HG03064 (cell line): ENCODE measurements around the gene MYBPH.

Source experiments
- ATAC-seq: cut with Tn5 transposase; IDR thresholded peaks from one replicate; pipeline ENCODE4 v1.9.1; 2021; ENCODE audit warnings: low read depth; ENCODE audit not compliant: unreplicated experiment

Gene MYBPH

DNA sequence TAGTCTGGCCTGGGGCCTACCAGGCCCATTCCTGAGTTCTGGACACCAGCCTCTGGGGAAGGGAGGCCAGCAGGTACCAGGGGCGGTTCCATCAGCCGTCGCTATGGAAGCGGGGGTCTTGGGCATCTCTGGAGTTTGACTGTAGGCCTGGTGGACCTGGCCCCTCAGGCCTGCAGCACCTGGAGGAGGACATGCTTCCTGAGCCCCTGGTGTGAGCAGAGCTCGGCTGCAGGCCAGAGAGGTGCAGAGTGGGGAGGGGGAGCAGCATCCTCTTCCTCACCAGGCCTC is 7.8 kb downstream of the MYBPH start:
- ATAC-seq: no peak

DNA sequence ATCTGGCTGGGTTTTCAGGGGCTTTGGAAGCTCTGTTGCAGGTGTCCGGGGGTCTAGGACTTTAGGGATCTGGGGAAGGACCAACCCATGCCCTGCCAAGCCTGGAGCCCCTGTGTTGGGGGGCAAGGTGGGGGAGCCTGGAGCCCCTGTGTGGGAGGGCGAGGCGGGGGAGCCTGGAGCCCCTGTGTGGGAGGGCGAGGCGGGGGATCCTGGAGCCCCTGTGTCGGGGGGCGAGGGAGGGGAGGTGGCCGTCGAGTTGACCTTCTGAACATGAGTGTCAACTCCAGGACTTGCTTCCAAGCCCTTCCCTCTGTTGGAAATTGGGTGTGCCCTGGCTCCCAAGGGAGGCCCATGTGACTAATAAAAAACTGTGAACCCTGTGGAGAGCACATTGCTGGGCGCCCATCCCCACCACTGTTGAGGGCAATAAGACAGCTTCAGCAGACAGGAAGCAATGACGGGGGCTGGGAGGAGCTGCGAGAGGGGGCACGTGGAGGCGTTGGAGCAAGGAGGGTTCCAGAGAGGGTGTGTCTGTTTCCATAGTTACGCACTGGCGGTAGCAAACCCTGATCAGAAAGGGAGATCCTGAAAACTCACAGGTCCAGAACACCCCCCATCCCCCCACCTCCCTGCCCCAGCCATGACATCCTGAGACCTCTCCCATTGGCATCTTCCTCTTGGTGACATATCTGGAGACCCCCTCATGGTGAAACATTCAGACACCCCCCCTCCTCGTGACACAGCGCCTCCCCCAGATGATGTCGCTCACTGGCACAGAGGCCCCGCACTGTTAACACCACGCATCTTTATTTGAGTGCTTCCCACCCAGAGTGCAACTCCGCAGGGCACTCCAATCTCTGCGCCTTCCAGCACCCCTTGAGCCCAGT is 8.4 kb downstream of the MYBPH start:
- ATAC-seq: no peak

DNA sequence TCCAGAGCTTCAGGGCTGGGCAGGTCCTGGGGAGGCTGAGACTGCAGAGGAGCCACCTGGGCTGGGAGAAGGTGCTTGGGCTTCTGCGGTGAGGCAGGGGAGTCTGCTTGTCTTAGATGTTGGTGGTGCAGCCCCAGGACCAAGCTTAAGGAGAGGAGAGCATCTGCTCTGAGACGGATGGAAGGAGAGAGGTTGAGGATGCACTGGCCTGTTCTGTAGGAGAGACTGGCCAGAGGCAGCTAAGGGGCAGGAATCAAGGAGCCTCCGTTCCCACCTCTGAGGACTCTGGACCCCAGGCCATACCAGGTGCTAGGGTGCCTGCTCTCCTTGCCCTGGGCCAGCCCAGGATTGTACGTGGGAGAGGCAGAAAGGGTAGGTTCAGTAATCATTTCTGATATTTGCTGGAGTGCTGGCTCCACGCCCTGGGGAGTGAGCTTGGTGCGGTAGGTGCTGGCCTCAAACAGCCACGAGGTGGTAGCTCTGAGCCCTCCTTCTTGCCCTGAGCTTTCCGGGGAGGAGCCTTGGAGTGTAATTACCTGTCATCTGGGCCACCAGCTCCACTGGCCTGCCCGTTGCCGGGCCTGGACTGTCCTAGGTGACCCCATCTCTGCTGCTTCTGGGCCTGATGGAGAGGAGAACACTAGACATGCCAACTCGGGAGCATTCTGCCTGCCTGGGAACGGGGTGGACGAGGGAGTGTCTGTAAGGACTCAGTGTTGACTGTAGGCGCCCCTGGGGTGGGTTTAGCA is 9.3 kb downstream of the MYBPH start:
- ATAC-seq: no peak

DNA sequence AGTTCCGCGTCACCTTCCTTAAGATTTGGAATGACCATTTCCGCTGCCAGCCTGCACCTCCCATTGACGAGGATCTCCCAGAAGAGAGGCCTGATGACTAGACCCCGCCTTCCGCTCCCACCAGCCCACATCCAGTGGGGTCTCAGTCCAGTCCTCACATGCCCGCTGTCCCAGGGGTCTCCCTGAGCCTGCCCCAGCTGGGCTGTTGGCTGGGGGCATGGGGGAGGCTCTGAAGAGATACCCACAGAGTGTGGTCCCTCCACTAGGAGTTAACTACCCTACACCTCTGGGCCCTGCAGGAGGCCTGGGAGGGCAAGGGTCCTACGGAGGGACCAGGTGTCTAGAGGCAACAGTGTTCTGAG is 9.8 kb downstream of the MYBPH start:
- no peak for ATAC-seq

DNA sequence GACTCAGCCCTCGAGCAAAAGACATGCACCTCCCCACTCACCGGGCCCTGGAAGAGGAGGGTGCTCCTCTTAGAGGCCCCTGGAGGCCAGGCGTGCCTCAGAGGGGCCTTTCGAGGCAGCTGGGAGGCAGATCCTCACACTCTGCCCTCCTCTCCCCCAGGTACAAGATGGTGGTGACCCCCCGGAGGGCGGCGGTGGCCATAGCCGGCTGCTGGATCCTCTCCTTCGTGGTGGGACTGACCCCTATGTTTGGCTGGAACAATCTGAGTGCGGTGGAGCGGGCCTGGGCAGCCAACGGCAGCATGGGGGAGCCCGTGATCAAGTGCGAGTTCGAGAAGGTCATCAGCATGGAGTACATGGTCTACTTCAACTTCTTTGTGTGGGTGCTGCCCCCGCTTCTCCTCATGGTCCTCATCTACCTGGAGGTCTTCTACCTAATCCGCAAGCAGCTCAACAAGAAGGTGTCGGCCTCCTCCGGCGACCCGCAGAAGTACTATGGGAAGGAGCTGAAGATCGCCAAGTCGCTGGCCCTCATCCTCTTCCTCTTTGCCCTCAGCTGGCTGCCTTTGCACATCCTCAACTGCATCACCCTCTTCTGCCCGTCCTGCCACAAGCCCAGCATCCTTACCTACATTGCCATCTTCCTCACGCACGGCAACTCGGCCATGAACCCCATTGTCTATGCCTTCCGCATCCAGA is 10.4 kb downstream of the MYBPH start:
- ATAC-seq: no peak

GRCh38 chr1:203163891-203164635 is 11.6 kb downstream of the MYBPH start:
- no peak for ATAC-seq

DNA sequence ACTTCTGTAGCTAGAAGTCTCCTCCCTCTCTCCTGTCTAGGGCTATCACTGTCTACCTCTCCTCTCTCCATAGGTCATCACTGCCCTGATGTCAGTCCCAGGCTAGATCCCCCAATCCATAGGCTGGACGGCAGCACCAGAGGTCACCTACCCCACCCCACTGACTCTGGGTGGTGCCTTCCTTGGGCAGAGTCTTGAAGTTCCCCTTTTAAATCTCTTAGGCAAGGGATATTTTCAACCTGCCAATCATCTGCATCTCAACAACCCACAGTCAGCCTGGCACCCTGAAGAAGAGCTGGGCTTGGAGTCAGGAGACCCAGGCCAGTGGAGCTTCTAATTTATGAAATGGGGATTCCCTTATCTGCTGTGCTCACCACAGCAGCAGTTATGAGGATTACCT is 13.2 kb downstream of the MYBPH start:
- ATAC-seq: no peak

DNA sequence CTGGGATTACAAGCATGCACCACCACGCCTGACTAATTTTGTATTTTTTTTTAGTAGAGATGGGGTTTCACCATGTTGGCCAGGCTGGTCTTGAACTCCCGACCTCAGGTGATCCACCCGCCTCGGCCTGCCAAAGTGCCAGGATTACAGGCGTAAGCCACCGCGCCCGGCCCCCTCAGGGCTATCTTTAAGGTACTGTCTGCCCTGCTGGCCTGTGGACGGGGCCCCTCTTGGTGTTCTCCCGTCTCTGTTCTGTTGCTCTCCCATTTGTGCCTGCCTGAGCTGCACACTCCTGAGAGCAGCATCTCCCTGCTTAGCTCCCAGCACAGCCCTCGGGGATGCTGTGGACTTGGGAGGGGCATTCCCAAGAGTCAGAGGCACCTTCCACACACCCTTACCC is 13.9 kb downstream of the MYBPH start:
- ATAC-seq: no peak

DNA sequence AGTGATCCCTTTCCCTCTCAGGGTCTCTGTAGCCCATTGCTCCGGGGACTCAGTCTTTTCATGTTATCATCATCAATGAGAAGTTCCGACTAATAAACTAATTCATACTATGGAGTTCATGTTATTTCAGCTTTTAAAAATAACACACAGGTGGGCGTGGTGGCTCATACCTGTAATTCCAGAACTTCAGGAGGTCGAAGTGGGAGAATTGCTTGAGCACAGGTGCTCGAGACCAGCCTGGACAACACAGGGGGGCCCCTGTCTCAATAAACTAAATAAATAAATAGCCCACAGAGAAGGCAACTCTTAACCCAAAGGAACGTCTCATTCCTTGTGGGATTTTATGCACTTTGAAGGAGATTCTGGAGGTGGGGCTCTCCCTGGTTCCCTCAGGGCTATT is 14.5 kb downstream of the MYBPH start:
- no peak for ATAC-seq

GRCh38 chr1:203159844-203160243 is 15.8 kb downstream of the MYBPH start:
- no peak for ATAC-seq

DNA sequence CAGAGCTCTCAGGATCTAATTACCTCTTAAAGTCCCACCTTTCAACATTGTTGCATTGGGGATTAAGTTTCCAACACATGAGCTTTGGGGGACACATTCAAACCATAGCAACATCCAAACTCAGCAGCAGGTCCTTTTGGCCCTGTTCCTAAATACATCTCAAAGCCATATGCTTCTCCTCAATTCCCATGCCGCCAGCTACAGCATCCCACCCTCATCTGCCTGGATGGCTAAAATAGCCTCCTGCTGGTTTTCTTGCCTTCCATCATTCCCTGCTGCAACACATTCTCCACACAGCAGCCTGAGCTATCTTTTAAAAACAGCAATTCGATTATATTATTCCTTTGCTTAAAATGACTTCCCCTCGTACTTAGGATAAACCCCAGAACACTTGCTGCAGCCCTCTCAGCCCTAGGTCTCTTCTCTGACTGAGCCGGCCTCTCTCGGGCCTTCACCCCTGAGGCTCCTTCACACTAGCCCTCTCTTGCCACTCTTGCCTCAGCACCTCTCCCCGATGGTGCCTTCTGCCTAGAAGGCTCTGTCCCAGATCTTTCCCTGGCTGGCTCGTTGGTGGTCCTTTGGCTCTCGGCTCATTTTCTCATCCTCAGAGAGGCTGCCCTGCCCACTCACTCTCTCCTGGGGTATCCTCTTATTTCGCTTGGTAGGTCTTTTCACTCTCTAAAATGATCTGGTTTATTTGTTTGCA is 16.5 kb downstream of the MYBPH start:
- ATAC-seq: no peak

DNA sequence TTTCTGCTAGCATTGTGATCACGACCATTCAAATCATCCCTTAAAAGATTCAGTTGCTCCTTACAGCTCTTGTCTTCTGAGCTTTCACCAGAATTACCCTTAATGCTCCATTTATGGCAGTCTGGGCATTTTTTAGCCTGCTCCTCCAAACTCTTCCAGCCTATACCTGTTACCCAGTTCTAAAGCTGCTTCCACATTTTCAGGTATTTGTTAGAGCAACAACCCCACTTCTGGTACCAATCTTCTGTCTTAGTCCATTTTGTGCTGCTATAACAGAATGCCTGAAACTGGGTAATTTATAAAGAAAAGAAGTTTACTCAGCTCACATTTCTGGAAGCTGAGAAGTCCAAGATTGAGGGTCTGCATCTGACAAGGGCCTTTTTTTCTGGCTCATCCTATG is 17.2 kb downstream of the MYBPH start:
- ATAC-seq: no peak

GRCh38 chr1:203156280-203156679 is 19.3 kb downstream of the MYBPH start:
- no peak for ATAC-seq

DNA sequence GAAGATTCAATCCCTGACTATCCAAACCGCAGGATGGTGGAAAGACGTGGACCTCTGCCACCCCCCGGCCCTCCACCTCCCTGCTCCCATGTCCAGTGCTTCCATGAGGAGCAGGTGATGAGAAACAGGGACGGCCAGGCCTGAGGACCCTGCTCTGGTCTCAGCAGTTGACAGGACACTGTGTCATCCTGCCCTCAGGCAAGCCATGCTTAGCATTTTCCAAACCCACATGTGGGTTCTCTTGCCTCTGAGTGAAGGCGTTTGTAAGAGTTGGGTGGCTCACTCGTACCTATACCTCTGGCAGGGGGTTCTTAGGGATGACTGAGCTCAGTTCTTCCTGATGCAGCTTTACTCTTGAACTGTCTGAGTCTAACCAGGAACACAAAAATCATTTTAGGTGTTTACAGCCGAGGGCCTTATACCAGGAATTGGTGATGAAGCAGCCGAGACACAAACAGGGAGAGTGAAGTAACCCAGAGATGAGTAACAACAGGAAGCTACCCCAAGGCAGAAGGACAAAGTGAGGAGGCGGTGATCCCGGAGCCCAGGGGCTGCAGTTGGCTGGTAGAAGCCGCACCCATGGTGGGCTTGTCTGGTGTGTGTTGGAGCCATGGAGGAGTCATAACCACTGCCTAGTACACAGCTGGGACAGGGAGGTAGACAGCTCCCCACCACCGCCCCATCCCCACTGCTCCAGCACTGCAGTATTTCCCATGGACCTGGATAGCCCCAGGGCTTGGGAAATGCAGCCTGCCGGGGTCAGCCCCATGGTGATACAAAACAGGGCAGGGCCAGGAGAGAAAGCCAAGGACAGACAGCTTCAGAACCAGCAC is 21.4 kb downstream of the MYBPH start:
- ATAC-seq: no peak

- no peak for ATAC-seq
These were observed 22.3 kb downstream of the MYBPH start for GRCh38 chr1:203153051-203153988.

- ATAC-seq: no peak
These were observed 23.2 kb downstream of the MYBPH start for GRCh38 chr1:203152158-203153034.

DNA sequence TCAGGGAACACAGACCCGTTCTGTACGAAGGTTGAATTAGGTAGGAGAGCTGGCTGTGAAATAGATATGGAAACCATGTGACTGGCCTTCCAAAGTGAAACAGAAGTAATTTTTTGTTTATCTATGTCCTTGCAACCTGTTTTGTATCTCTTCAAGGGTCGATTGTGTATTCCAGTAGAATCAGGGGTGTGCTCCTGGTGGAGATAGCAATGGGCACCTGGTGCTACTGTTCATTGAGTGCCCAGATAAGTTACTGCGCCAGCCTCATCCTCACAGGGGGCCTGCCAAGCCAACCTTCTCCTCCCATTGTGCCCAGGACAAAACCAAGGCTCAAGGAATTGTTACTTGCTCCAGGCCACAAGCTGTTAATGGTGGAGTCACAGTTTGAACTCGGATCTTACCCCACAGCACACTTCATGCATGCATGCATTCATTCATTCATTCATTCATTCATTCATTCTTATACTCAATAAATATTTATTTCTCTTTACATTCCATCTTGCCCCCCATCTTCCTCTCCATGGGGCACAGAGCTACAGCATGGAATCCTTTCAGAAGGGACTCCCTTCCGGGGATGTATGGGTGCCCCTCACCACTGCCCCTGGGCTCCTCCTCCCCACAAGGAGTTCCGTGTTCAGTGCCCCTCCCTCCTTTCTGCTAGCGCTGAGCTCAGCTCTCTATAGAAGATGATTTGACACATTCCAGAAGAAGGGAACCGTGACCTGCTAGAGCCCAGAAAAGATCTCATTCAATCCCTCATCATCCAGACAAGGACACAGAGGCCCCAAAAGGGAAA is 24.1 kb downstream of the MYBPH start:
- no peak for ATAC-seq
